IMR-90 (cell line): ENCODE measurements around the gene TRAF3. TPM values are rescaled to one million over a fixed set of nuclear protein-coding genes. Genes with fewer than 3 reads are reported as not detected.

Experiments
- ATAC-seq: fragments of 200-7000 bp; cut with Tn5 transposase; 2 replicates; pipeline ENCODE4 v1.9.1; 2020; ENCODE audit warnings: low read depth, mild to moderate bottlenecking, moderate library complexity
- BruUV-seq: library from RNA; stranded (reverse); fragments of 400-500 nt; replicated peaks from 2 replicates; lab custom pipeline; 2021; lab: Mats Ljungman, UMichigan
- CTCF ChIA-PET: fragments of 300-600 bp; formaldehyde crosslinking; extraction: SDS; loops from one replicate; lab custom pipeline; 2021; ENCODE audit warnings: antibody characterized with exemption; lab: Yijun Ruan, JAX
- POLR2A ChIA-PET: fragments of 300-600 bp; sonication (Branson Sonifier 250); formaldehyde crosslinking; loops from one replicate; lab custom pipeline; 2022; ENCODE audit warnings: antibody characterized with exemption; ENCODE audit not compliant: unreplicated experiment; lab: Charles Lee
- DNase-seq: peaks from one replicate; pipeline ENCODE4 v3.0.0; 2013
- H2AFZ ChIP-seq: replicated peaks from 2 replicates; pipeline ENCODE3; 2013; ENCODE audit warnings: low read length, mild to moderate bottlenecking; ENCODE audit not compliant: poor library complexity
- H2AK5ac ChIP-seq: 2 replicates; pipeline ENCODE4 v1.6.1; 2013; ENCODE audit warnings: low read depth, low read length, inconsistent platforms
- H2AK9ac ChIP-seq: replicated peaks from 2 replicates; pipeline ENCODE3; 2013; ENCODE audit warnings: mild to moderate bottlenecking, low read depth, low read length, moderate library complexity; ENCODE audit not compliant: poor library complexity
- H2BK120ac ChIP-seq: 2 replicates; pipeline ENCODE4 v1.6.1; 2013; ENCODE audit warnings: low read depth, low read length, inconsistent platforms
- H2BK15ac ChIP-seq: 3 replicates; pipeline ENCODE4 v1.6.1; 2013; ENCODE audit warnings: low read depth, low read length, inconsistent platforms
- H2BK20ac ChIP-seq: 2 replicates; pipeline ENCODE4 v1.6.1; 2013; ENCODE audit warnings: low read depth, mild to moderate bottlenecking, inconsistent platforms, low read length, moderate library complexity
- H2BK5ac ChIP-seq: 2 replicates; pipeline ENCODE4 v1.6.1; 2013; ENCODE audit warnings: mild to moderate bottlenecking, low read depth, low read length, inconsistent platforms; ENCODE audit not compliant: poor library complexity, severe bottlenecking
- H3K14ac ChIP-seq: replicated peaks from 2 replicates; pipeline ENCODE4 v1.6.1; 2013; ENCODE audit warnings: low read depth, low read length, inconsistent platforms
- H3K18ac ChIP-seq: 2 replicates; pipeline ENCODE4 v1.6.1; 2013; ENCODE audit warnings: low read depth, low read length, control low read depth
- H3K23ac ChIP-seq: 2 replicates; pipeline ENCODE4 v1.6.1; 2013; ENCODE audit warnings: low read depth, low read length, inconsistent platforms
- H3K27ac ChIP-seq: 2 replicates; pipeline ENCODE4 v1.5.1; 2013; ENCODE audit warnings: mild to moderate bottlenecking, control low read depth, low read length; ENCODE audit not compliant: insufficient read depth
- H3K27me3 ChIP-seq: 2 replicates; pipeline ENCODE4 v1.6.1; 2013; ENCODE audit warnings: low read length; ENCODE audit not compliant: control insufficient read depth, insufficient read depth
- H3K36me3 ChIP-seq: 2 replicates; pipeline ENCODE4 v1.6.1; 2013; ENCODE audit warnings: low read length, mixed read lengths; ENCODE audit not compliant: control insufficient read depth, insufficient read depth
- H3K4ac ChIP-seq: 2 replicates; pipeline ENCODE4 v1.6.1; 2013; ENCODE audit warnings: low read depth, low read length, inconsistent platforms
- H3K4me1 ChIP-seq: 2 replicates; pipeline ENCODE4 v1.6.1; 2013; ENCODE audit warnings: low read length, mixed read lengths; ENCODE audit not compliant: control insufficient read depth, insufficient read depth
- H3K4me2 ChIP-seq: 2 replicates; pipeline ENCODE4 v1.6.1; 2013; ENCODE audit warnings: low read depth, mild to moderate bottlenecking, control low read depth, low read length, moderate library complexity
- H3K4me3 ChIP-seq: 2 replicates; pipeline ENCODE4 v1.5.1; 2013; ENCODE audit warnings: low read depth, mild to moderate bottlenecking, control low read depth, low read length, moderate library complexity; ENCODE audit not compliant: insufficient read depth
- H3K56ac ChIP-seq: 2 replicates; pipeline ENCODE4 v1.6.1; 2013; ENCODE audit warnings: low read length, inconsistent platforms; ENCODE audit not compliant: insufficient read depth; ENCODE audit errors: extremely low read depth
- H3K79me1 ChIP-seq, 2 experiments: 2 replicates each; pipeline ENCODE4 v1.6.1; 2013; ENCODE audit warnings: low read length in 2 of 2, inconsistent platforms in 1 of 2, low read depth in 1 of 2
- H3K9ac ChIP-seq: 2 replicates; pipeline ENCODE4 v1.6.1; 2013; ENCODE audit warnings: low read depth, low read length, control low read depth
- H3K9me1 ChIP-seq: 2 replicates; pipeline ENCODE4 v1.6.1; 2013; ENCODE audit warnings: low read length, inconsistent platforms; ENCODE audit not compliant: insufficient read depth
- H3K9me3 ChIP-seq: 2 replicates; pipeline ENCODE4 v1.6.1; 2013; ENCODE audit warnings: low read length; ENCODE audit not compliant: control insufficient read depth, insufficient read depth
- H4K20me1 ChIP-seq: 2 replicates; pipeline ENCODE4 v1.6.1; 2013; ENCODE audit warnings: low read length, inconsistent platforms; ENCODE audit not compliant: insufficient read depth
- H4K5ac ChIP-seq: 2 replicates; pipeline ENCODE4 v1.6.1; 2013; ENCODE audit warnings: mild to moderate bottlenecking, low read depth, low read length, control low read depth
- H4K8ac ChIP-seq, 2 experiments: 2 replicates each; pipeline ENCODE4 v1.6.1; 2013; ENCODE audit warnings: low read depth in 2 of 2, low read length in 2 of 2, control low read depth in 1 of 2, inconsistent platforms in 1 of 2
- H4K91ac ChIP-seq: 2 replicates; pipeline ENCODE4 v1.6.1; 2013; ENCODE audit warnings: low read depth, low read length, inconsistent platforms; ENCODE audit not compliant: insufficient read depth
- BHLHE40 ChIP-seq: fragments of 150-350 bp; IDR thresholded peaks from 2 replicates; pipeline ENCODE4 v1.6.1; 2016; ENCODE audit warnings: mild to moderate bottlenecking, low read depth, low read length
- CEBPB ChIP-seq: IDR thresholded peaks from 2 replicates; pipeline ENCODE4 v1.6.1; 2012; ENCODE audit warnings: low read depth, low read length, improper control_type of control experiment
- CHD1 ChIP-seq: IDR thresholded peaks from 2 replicates; pipeline ENCODE4 v1.6.1; 2012; ENCODE audit warnings: low read depth, low read length, improper control_type of control experiment
- FOS ChIP-seq: fragments of 150-350 bp; IDR thresholded peaks from 2 replicates; pipeline ENCODE4 v1.6.1; 2016; ENCODE audit warnings: low read depth, low read length
- MAFK ChIP-seq: IDR thresholded peaks from 2 replicates; pipeline ENCODE4 v1.6.1; 2012; ENCODE audit warnings: low read depth, low read length, improper control_type of control experiment
- MAZ ChIP-seq: IDR thresholded peaks from 2 replicates; pipeline ENCODE4 v1.6.1; 2012; ENCODE audit warnings: low read depth, mild to moderate bottlenecking, low read length, improper control_type of control experiment, moderate library complexity, borderline replicate concordance
- NFE2L2 ChIP-seq: fragments of 150-350 bp; IDR thresholded peaks from 2 replicates; pipeline ENCODE4 v1.6.1; 2016; ENCODE audit warnings: low read depth, mild to moderate bottlenecking, low read length
- POLR2A ChIP-seq: IDR thresholded peaks from 2 replicates; pipeline ENCODE4 v1.6.1; 2012; ENCODE audit warnings: mild to moderate bottlenecking, low read depth, low read length
- RAD21 ChIP-seq: IDR thresholded peaks from 2 replicates; pipeline ENCODE4 v1.6.1; 2012; ENCODE audit warnings: low read length, improper control_type of control experiment
- RCOR1 ChIP-seq: IDR thresholded peaks from 2 replicates; pipeline ENCODE4 v1.6.1; 2012; ENCODE audit warnings: mild to moderate bottlenecking, low read length, improper control_type of control experiment; ENCODE audit not compliant: insufficient replicate concordance
- RFX5 ChIP-seq: IDR thresholded peaks from 2 replicates; pipeline ENCODE4 v1.8.0; 2012; ENCODE audit warnings: low read depth, mild to moderate bottlenecking, low read length, moderate library complexity
- SMC3 ChIP-seq: fragments of 150-350 bp; IDR thresholded peaks from 2 replicates; pipeline ENCODE4 v1.6.1; 2016; ENCODE audit warnings: low read depth, mild to moderate bottlenecking, antibody characterized with exemption, low read length, moderate library complexity
- WGBS, 2 experiments: methylation state at CpG; one replicate each; pipeline versions ENCODE4 v1.1.5 to v1.1.7; 2013; ENCODE audit warnings: missing lambda C conversion rate in 2 of 2; ENCODE audit not compliant: insufficient read length in 1 of 2; ENCODE audit errors: extremely low coverage in 2 of 2; 5-methylcytosine and 5-hydroxymethylcytosine counted together
- dilution Hi-C: fragments of 300-500 bp; cut with HindIII; formaldehyde crosslinking; loops from one replicate; pipeline ENCODE4 v1.14.3; 2018; ENCODE audit warnings: low sequenced_read_pairs; ENCODE audit not compliant: unreplicated experiment
- in situ Hi-C: fragments of 300-500 bp; cut with MboI; formaldehyde crosslinking; loops from 3 replicates; pipeline ENCODE4 v1.14.3; 2019; ENCODE audit warnings: low sequenced_read_pairs, inconsistent platforms, mixed read lengths
- intact Hi-C: fragments of 100-400 bp; cut with micrococcal nuclease; formaldehyde crosslinking; loops from 2 replicates; pipeline ENCODE4 v1.10.0; 2022
- polyA plus RNA-seq, 3 experiments: library from polyadenylated mRNA; depleted of rRNA; stranded (reverse); fragments of >200 nt; gene quantifications; 2 replicates each; pipeline ENCODE4 v1.2.3, GENCODE V29; 2012; ENCODE audit warnings: low replicate concordance in 1 of 3
- total RNA-seq: library from RNA; depleted of rRNA; stranded (reverse); fragments of >200 nt; gene quantifications from 2 replicates; pipeline ENCODE4 v1.2.3, GENCODE V29; 2012
- TF ChIP-seq, protein P1 (sequence below): fragments of 150-350 bp; IDR thresholded peaks from 2 replicates; pipeline ENCODE4 v1.6.1; 2016; ENCODE audit warnings: low read depth, mild to moderate bottlenecking, low read length, moderate library complexity, borderline replicate concordance
- TF ChIP-seq, protein P2 (sequence below): conservative IDR thresholded peaks from 2 replicates; pipeline ENCODE4 v1.5.1; 2012; ENCODE audit warnings: mild to moderate bottlenecking, low read depth, low read length, improper control_type of control experiment
- TF ChIP-seq, protein P3 (sequence below): fragments of 150-350 bp; IDR thresholded peaks from 2 replicates; pipeline ENCODE4 v1.6.1; 2017; ENCODE audit warnings: mild to moderate bottlenecking, antibody characterized with exemption, low read length, low read depth

The TRAF3 gene
- total and polyA plus RNA-seq, 2 of the 4 experiments (the other 2 are of a cell fraction), result 21.2 to 25.3 TPM

DNA sequence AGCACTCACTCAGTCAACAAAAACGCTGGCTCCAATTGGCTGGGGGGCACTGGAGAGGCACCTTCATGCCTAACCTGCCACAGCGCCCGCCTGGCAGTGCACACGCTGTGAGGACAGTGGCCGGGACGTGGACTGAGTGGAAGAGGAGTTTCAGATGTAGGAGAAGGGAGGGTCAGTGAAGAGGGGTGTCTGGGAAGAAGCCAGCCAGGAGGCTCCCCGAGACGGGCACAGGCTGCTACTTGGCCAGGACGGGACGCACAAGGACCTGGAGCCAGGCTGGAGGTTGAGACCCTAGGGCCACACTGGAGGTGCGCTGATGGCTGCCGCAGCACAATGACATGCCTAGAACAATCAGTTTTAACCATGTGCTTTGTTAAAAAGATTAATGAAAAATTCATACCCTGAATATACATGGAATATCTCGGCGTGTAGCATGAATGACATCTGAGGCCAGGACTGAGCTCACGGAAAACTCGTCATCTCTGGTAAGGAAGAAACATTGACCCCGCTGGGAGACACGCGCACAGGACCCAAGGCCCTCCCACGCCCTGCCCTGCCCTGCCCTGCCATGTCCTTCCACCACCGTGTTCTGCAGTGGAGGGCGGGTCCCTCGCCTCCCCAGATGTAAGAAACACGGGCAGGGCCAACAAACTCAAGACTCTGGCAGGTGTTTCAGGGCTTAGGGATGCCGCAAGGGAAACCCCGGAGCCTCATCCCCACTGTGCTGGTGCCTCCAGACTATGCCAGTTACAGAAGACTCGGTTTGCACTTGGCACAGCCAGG, 170.3 kb downstream of the TRAF3 start:
- H3K4ac ChIP-seq, result no peak overlapping the region
- no peak overlapping the region for H2AK5ac ChIP-seq
- H2BK120ac ChIP-seq, result no peak overlapping the region
- no peak overlapping the region for H3K14ac ChIP-seq
- H3K79me1 ChIP-seq, result peaks cover 6 to 31% of the 10 kb centered on the region in 2 experiments; a peak in 3 of 4 replicates
- ChIA-PET POLR2A (no interaction called here), CTCF (no interaction called here)
- intact Hi-C loops (no loop called here), dilution Hi-C loops (no loop called here), in situ Hi-C loops (no loop called here)
- H3K27ac ChIP-seq, result no peak overlapping the region
- TF ChIP-seq, protein P1, sequence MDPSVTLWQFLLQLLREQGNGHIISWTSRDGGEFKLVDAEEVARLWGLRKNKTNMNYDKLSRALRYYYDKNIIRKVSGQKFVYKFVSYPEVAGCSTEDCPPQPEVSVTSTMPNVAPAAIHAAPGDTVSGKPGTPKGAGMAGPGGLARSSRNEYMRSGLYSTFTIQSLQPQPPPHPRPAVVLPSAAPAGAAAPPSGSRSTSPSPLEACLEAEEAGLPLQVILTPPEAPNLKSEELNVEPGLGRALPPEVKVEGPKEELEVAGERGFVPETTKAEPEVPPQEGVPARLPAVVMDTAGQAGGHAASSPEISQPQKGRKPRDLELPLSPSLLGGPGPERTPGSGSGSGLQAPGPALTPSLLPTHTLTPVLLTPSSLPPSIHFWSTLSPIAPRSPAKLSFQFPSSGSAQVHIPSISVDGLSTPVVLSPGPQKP, result no peak
- TF ChIP-seq POLR2A (no peak), RFX5 (no peak), CEBPB (no peak), RCOR1 (no peak), CHD1 (no peak), MAZ (no peak), FOS (no peak), SMC3 (no peak), RAD21 (no peak), NFE2L2 (no peak), MAFK (no peak), BHLHE40 (no peak)
- TF ChIP-seq, protein P2, sequence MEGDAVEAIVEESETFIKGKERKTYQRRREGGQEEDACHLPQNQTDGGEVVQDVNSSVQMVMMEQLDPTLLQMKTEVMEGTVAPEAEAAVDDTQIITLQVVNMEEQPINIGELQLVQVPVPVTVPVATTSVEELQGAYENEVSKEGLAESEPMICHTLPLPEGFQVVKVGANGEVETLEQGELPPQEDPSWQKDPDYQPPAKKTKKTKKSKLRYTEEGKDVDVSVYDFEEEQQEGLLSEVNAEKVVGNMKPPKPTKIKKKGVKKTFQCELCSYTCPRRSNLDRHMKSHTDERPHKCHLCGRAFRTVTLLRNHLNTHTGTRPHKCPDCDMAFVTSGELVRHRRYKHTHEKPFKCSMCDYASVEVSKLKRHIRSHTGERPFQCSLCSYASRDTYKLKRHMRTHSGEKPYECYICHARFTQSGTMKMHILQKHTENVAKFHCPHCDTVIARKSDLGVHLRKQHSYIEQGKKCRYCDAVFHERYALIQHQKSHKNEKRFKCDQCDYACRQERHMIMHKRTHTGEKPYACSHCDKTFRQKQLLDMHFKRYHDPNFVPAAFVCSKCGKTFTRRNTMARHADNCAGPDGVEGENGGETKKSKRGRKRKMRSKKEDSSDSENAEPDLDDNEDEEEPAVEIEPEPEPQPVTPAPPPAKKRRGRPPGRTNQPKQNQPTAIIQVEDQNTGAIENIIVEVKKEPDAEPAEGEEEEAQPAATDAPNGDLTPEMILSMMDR, result no peak
- TF ChIP-seq, protein P3, sequence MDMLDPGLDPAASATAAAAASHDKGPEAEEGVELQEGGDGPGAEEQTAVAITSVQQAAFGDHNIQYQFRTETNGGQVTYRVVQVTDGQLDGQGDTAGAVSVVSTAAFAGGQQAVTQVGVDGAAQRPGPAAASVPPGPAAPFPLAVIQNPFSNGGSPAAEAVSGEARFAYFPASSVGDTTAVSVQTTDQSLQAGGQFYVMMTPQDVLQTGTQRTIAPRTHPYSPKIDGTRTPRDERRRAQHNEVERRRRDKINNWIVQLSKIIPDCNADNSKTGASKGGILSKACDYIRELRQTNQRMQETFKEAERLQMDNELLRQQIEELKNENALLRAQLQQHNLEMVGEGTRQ, result no peak
- H3K9me1 ChIP-seq, result peaks cover 26% of the 10 kb centered on the region
- no peak overlapping the region for H3K9ac ChIP-seq
- peak overlapping the region; percentile 5 for H2AFZ ChIP-seq
- WGBS, 2 experiments, result 89% methylated on average over 9 of the region's 27 CpGs; no CpG with 5 or more reads in 1 of the 2 experiments
- H3K23ac ChIP-seq, result no peak overlapping the region
- H3K27me3 ChIP-seq, result no peaks in the 10 kb centered on the region
- H3K56ac ChIP-seq, result no peak overlapping the region
- no peak overlapping the region for H4K8ac ChIP-seq
- no peak overlapping the region for H2BK15ac ChIP-seq
- H4K5ac ChIP-seq, result no peak overlapping the region
- H4K20me1 ChIP-seq, result peaks cover 24% of the 10 kb centered on the region
- ATAC-seq (no peak), DNase-seq (no peak)
- H2BK20ac ChIP-seq, result no peak overlapping the region
- H4K91ac ChIP-seq, result no peak overlapping the region
- H3K4me2 ChIP-seq, result no peak overlapping the region
- no peaks in the 10 kb centered on the region for H3K9me3 ChIP-seq
- peaks cover 15% of the 10 kb centered on the region for H3K4me1 ChIP-seq
- H2BK5ac ChIP-seq, result no peak overlapping the region
- no peak overlapping the region for H3K4me3 ChIP-seq
- H2AK9ac ChIP-seq, result no peak overlapping the region
- H3K18ac ChIP-seq, result no peak overlapping the region
- H3K36me3 ChIP-seq, result peaks cover 83% of the 10 kb centered on the region
- no TSS peak for BruUV-seq
